Astrocyte (in vitro differentiated cells and primary cell): ENCODE results near the gene DNAJC11. TPM values are rescaled to one million over a fixed set of nuclear protein-coding genes. Genes with fewer than 3 reads are reported as not detected.

Experiments used
- DNase-seq: peaks from one replicate; pipeline ENCODE4 v3.0.0-alpha.2; 2010; ENCODE audit warnings: low read depth
- FAIRE-seq: peaks from 2 replicates; lab custom pipeline; 2011; peaks lifted over from hg19 to GRCh38; lab: Jason Lieb, UNC
- H2AFZ ChIP-seq: 2 replicates; pipeline ENCODE4 v1.6.0; 2012; ENCODE audit warnings: low read depth, low read length, inconsistent platforms
- H3K27ac ChIP-seq: 2 replicates; pipeline ENCODE4 v1.5.1; 2011; ENCODE audit warnings: low read depth, low read length, inconsistent platforms
- H3K27me3 ChIP-seq: 2 replicates; pipeline ENCODE4 v1.6.0; 2011; ENCODE audit warnings: low read length, inconsistent platforms; ENCODE audit not compliant: insufficient read depth
- H3K36me3 ChIP-seq: 2 replicates; pipeline ENCODE4 v1.5.1; 2011; ENCODE audit warnings: low read length, inconsistent platforms; ENCODE audit not compliant: insufficient read depth
- H3K4me1 ChIP-seq: 2 replicates; pipeline ENCODE4 v1.5.1; 2011; ENCODE audit warnings: low read length, inconsistent platforms; ENCODE audit not compliant: insufficient read depth
- H3K4me2 ChIP-seq: 2 replicates; pipeline ENCODE4 v1.6.0; 2012; ENCODE audit warnings: low read length, inconsistent platforms
- H3K4me3 ChIP-seq: 2 replicates; pipeline ENCODE4 v1.5.1; 2011; ENCODE audit warnings: low read depth, mild to moderate bottlenecking, low read length, inconsistent platforms; ENCODE audit not compliant: insufficient read depth
- H3K79me2 ChIP-seq: 2 replicates; pipeline ENCODE4 v1.6.0; 2012; ENCODE audit warnings: mild to moderate bottlenecking, low read length, inconsistent platforms; ENCODE audit not compliant: insufficient read depth
- H3K9ac ChIP-seq: 2 replicates; pipeline ENCODE4 v1.6.0; 2012; ENCODE audit warnings: mild to moderate bottlenecking, low read length, inconsistent platforms
- H3K9me3 ChIP-seq: 2 replicates; pipeline ENCODE4 v1.5.1; 2012; ENCODE audit warnings: low read depth, mild to moderate bottlenecking, low read length, inconsistent platforms; ENCODE audit not compliant: insufficient read depth
- H4K20me1 ChIP-seq: 2 replicates; pipeline ENCODE4 v1.6.0; 2012; ENCODE audit warnings: low read length, inconsistent platforms; ENCODE audit not compliant: insufficient read depth
- H3K27ac Mint-ChIP-seq: one replicate; pipeline ENCODE4 v1.8.0; 2021; ENCODE audit warnings: mild to moderate bottlenecking, mixed read lengths; ENCODE audit not compliant: unreplicated experiment
- H3K27me3 Mint-ChIP-seq: one replicate; pipeline ENCODE4 v1.8.0; 2021; ENCODE audit warnings: low read depth, mixed read lengths; ENCODE audit not compliant: unreplicated experiment
- H3K36me3 Mint-ChIP-seq: one replicate; pipeline ENCODE4 v1.8.0; 2021; ENCODE audit warnings: low read depth, mixed read lengths; ENCODE audit not compliant: unreplicated experiment
- H3K4me1 Mint-ChIP-seq: one replicate; pipeline ENCODE4 v1.8.0; 2021; ENCODE audit warnings: low read depth, mixed read lengths; ENCODE audit not compliant: unreplicated experiment
- H3K4me3 Mint-ChIP-seq: one replicate; pipeline ENCODE4 v1.8.0; 2021; ENCODE audit warnings: mild to moderate bottlenecking, moderate library complexity, mixed read lengths; ENCODE audit not compliant: unreplicated experiment
- H3K9me3 Mint-ChIP-seq: one replicate; pipeline ENCODE4 v1.8.0; 2021; ENCODE audit warnings: mild to moderate bottlenecking, mixed read lengths; ENCODE audit not compliant: unreplicated experiment
- CTCF ChIP-seq: IDR thresholded peaks from 2 replicates; pipeline ENCODE4 v1.5.1; 2011; ENCODE audit warnings: low read depth, mild to moderate bottlenecking, inconsistent platforms, low read length, moderate library complexity; ENCODE audit not compliant: insufficient read depth
- EZH2 ChIP-seq: IDR thresholded peaks from 2 replicates; pipeline ENCODE4 v1.6.1; 2012; ENCODE audit warnings: mild to moderate bottlenecking, low read length, inconsistent platforms; ENCODE audit not compliant: insufficient read depth
- total RNA-seq: library from RNA; stranded (reverse); gene quantifications from 2 replicates; pipeline ENCODE4 v1.2.1, GENCODE V29; 2021

Gene DNAJC11
- total RNA-seq, 1 donor from 2014 or later = 63.9 TPM

GRCh38 chr1:6690186-6690585 is 11.4 kb downstream of the DNAJC11 start:
- peaks cover 28% of the 10 kb centered on the region for H3K4me1 Mint-ChIP-seq
- Histone ChIP-seq H3K4me1 (peaks cover 30% of the 10 kb centered on the region), H4K20me1 (peaks cover 56% of the 10 kb centered on the region), H3K27me3 (no peaks in the 10 kb centered on the region), H3K36me3 (peaks cover 4% of the 10 kb centered on the region), H3K9me3 (no peaks in the 10 kb centered on the region), H2AFZ (no peak overlapping the region), H3K9ac (no peak overlapping the region), H3K4me3 (no peak overlapping the region), H3K4me2 (no peak overlapping the region), H3K27ac (no peak overlapping the region), H3K79me2 (peaks cover 51% of the 10 kb centered on the region)
- TF ChIP-seq CTCF (no peak), EZH2 (no peak)
- no peak for DNase-seq
- H3K9me3 Mint-ChIP-seq = no peaks in the 10 kb centered on the region
- H3K36me3 Mint-ChIP-seq = peaks cover 4% of the 10 kb centered on the region
- H3K27me3 Mint-ChIP-seq = no peaks in the 10 kb centered on the region
- H3K27ac Mint-ChIP-seq = no peak overlapping the region
- no peak overlapping the region for H3K4me3 Mint-ChIP-seq
- FAIRE-seq = no peak

GRCh38 chr1:6688757-6689156 is 12.9 kb downstream of the DNAJC11 start:
- Mint-ChIP-seq H3K9me3 (no peaks in the 10 kb centered on the region), H3K4me1 (peaks cover 28% of the 10 kb centered on the region), H3K27me3 (no peaks in the 10 kb centered on the region), H3K4me3 (no peak overlapping the region), H3K27ac (no peak overlapping the region), H3K36me3 (peaks cover 4% of the 10 kb centered on the region)
- H3K4me2 ChIP-seq = peak overlapping the region; percentile 14
- no peak for TF ChIP-seq CTCF
- no peak for TF ChIP-seq EZH2
- no peak overlapping the region for H3K9ac ChIP-seq
- no peak overlapping the region for H2AFZ ChIP-seq
- DNase-seq (peak; percentile 30), FAIRE-seq (no peak)
- H3K9me3 ChIP-seq = no peaks in the 10 kb centered on the region
- H3K36me3 ChIP-seq = peaks cover 4% of the 10 kb centered on the region
- H3K27ac ChIP-seq = no peak overlapping the region
- peaks cover 30% of the 10 kb centered on the region for H3K4me1 ChIP-seq
- no peak overlapping the region for H3K4me3 ChIP-seq
- no peaks in the 10 kb centered on the region for H3K27me3 ChIP-seq
- peaks cover 58% of the 10 kb centered on the region for H4K20me1 ChIP-seq
- peaks cover 50% of the 10 kb centered on the region for H3K79me2 ChIP-seq

DNA sequence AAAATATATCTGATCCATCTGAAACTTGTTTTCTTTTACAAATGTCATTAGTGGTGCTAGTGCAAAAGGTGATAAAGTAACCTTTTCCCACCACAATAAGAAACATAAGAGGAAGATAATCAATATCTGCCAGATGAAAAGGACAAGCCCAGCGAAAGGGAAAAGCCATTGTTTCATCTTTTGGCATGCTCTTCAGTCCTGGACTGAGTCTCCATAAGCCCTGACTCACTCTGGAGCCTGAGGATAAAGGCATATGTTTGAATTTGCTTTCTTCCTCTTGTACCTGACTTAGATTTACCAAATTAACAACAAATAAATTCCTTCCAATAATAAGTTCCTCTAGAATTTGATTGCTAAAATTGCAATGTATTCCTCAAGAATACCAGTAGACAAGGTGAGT is 13.6 kb downstream of the DNAJC11 start:
- FAIRE-seq (no peak), DNase-seq (peak; percentile 40)
- Histone ChIP-seq H3K27me3 (no peaks in the 10 kb centered on the region), H2AFZ (no peak overlapping the region), H3K36me3 (peaks cover 4% of the 10 kb centered on the region), H3K9me3 (no peaks in the 10 kb centered on the region), H3K9ac (no peak overlapping the region), H3K79me2 (peaks cover 55% of the 10 kb centered on the region), H3K4me1 (peaks cover 30% of the 10 kb centered on the region), H3K4me2 (peak overlapping the region; percentile 14), H3K4me3 (no peak overlapping the region), H3K27ac (no peak overlapping the region), H4K20me1 (peaks cover 57% of the 10 kb centered on the region)
- Mint-ChIP-seq H3K27me3 (no peaks in the 10 kb centered on the region), H3K9me3 (no peaks in the 10 kb centered on the region), H3K4me1 (peaks cover 28% of the 10 kb centered on the region), H3K36me3 (peaks cover 6% of the 10 kb centered on the region), H3K27ac (no peak overlapping the region), H3K4me3 (no peak overlapping the region)
- TF ChIP-seq CTCF = no peak
- TF ChIP-seq EZH2 = no peak
